C4-2B (cell line): Measurements from ENCODE around the gene MYH11.

Source experiments
- ZFX ChIP-seq: fragments of 450-650 bp; IDR thresholded peaks from 2 replicates; pipeline ENCODE4 v1.6.1; 2017
- TF ChIP-seq, protein P1 (sequence below): fragments of 450-650 bp; conservative IDR thresholded peaks from 2 replicates; pipeline ENCODE4 v1.5.1; 2017; ENCODE audit warnings: mild to moderate bottlenecking

DNA sequence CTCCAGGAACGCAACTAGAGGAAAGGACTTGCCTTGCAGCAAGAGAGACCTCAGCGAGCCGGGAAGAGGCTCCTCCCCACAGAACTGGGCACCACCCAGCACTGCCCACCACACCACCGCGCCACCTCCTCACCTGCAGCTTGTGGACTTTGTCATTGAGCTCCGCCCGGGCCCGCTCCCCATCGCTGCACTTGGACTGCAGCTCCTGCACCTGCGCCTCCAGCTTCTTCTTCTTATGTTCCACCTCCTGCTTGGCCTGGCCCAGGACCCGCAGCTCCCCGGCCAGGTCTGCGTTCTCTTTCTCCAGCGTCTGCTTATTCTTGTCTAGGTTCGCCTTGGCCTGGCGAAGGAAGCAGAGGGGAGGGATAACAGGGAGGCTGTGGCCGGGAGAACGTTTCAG is 130.1 kb downstream of the MYH11 start:
- TF ChIP-seq, protein P1, sequence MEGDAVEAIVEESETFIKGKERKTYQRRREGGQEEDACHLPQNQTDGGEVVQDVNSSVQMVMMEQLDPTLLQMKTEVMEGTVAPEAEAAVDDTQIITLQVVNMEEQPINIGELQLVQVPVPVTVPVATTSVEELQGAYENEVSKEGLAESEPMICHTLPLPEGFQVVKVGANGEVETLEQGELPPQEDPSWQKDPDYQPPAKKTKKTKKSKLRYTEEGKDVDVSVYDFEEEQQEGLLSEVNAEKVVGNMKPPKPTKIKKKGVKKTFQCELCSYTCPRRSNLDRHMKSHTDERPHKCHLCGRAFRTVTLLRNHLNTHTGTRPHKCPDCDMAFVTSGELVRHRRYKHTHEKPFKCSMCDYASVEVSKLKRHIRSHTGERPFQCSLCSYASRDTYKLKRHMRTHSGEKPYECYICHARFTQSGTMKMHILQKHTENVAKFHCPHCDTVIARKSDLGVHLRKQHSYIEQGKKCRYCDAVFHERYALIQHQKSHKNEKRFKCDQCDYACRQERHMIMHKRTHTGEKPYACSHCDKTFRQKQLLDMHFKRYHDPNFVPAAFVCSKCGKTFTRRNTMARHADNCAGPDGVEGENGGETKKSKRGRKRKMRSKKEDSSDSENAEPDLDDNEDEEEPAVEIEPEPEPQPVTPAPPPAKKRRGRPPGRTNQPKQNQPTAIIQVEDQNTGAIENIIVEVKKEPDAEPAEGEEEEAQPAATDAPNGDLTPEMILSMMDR: no peak
- no peak for TF ChIP-seq ZFX
